Smooth muscle cell (in vitro differentiated cells): Measurements from ENCODE around the gene PPA1. TPM values are rescaled to one million over a fixed set of nuclear protein-coding genes. Genes with fewer than 3 reads are reported as not detected.
"Not testable (repeated sequence)": the region's sequence is repeated elsewhere in the genome, so short reads cannot be mapped to it uniquely, and the experiment has no call there.

Experiments used
- DNase-seq: peaks from one replicate; lab custom pipeline; 2025; ENCODE audit not compliant: unreplicated experiment; lab: John Stamatoyannopoulos, UW
- H2AFZ ChIP-seq: fragments of 200-600 bp; sonication (generic); 2 replicates; pipeline ENCODE4 v1.6.0; 2016; ENCODE audit warnings: antibody characterized with exemption, low read depth, mild to moderate bottlenecking
- H3F3A ChIP-seq: fragments of 200-600 bp; sonication (generic); 2 replicates; pipeline ENCODE4 v1.6.0; 2017; ENCODE audit warnings: antibody characterized with exemption, low read depth
- H3K27ac ChIP-seq: fragments of 200-600 bp; sonication (generic); 2 replicates; pipeline ENCODE4 v1.5.1; 2016; ENCODE audit warnings: low read depth, mild to moderate bottlenecking
- H3K27me3 ChIP-seq: fragments of 200-600 bp; sonication (generic); 2 replicates; pipeline ENCODE4 v1.6.1; 2016; ENCODE audit warnings: low read depth, mild to moderate bottlenecking
- H3K36me3 ChIP-seq: fragments of 200-600 bp; sonication (generic); 2 replicates; pipeline ENCODE4 v1.5.1; 2016; ENCODE audit warnings: low read depth
- H3K4me1 ChIP-seq: fragments of 200-600 bp; sonication (generic); 2 replicates; pipeline ENCODE4 v1.5.1; 2016; ENCODE audit warnings: low read depth
- H3K4me2 ChIP-seq: fragments of 200-600 bp; sonication (generic); 2 replicates; pipeline ENCODE4 v1.6.0; 2016; ENCODE audit warnings: mild to moderate bottlenecking
- H3K4me3 ChIP-seq: fragments of 200-600 bp; sonication (generic); 2 replicates; pipeline ENCODE4 v1.5.1; 2016; ENCODE audit warnings: mild to moderate bottlenecking
- H3K79me2 ChIP-seq: fragments of 200-600 bp; sonication (generic); 2 replicates; pipeline ENCODE4 v1.6.0; 2016; ENCODE audit warnings: low read depth, mild to moderate bottlenecking
- H3K9ac ChIP-seq: fragments of 200-600 bp; sonication (generic); 2 replicates; pipeline ENCODE4 v1.6.0; 2016; ENCODE audit warnings: low read depth
- H3K9me3 ChIP-seq: fragments of 200-600 bp; sonication (generic); replicated peaks from 2 replicates; pipeline ENCODE4 v1.5.1; 2016; ENCODE audit warnings: low read depth
- H4K20me1 ChIP-seq: fragments of 200-600 bp; sonication (generic); 2 replicates; pipeline ENCODE4 v1.6.0; 2016; ENCODE audit warnings: low read depth
- CTCF ChIP-seq: fragments of 200-600 bp; sonication (generic); IDR thresholded peaks from 2 replicates; pipeline ENCODE4 v1.5.1; 2017; ENCODE audit warnings: borderline replicate concordance, mild to moderate bottlenecking, antibody characterized with exemption; ENCODE audit not compliant: insufficient read depth, poor library complexity, severe bottlenecking
- whole genome bisulfite sequencing: methylation state at CpG from one replicate; pipeline ENCODE4 v1.1.7; 2016; ENCODE audit warnings: low lambda C conversion rate; 5-methylcytosine and 5-hydroxymethylcytosine counted together
- polyA plus RNA-seq: library from polyadenylated mRNA; unstranded; fragments of >200 nt; fragmentation: Nextera tagmentation; extraction: Ambion mirVana; gene quantifications from 2 replicates; pipeline ENCODE4 v1.2.1, GENCODE V29; 2016
- total RNA-seq: library from RNA; depleted of rRNA; stranded (reverse); fragments of >200 nt; gene quantifications from 2 replicates; pipeline ENCODE4 v1.2.3, GENCODE V29; 2014

PPA1 gene
- total and polyA plus RNA-seq, 2 experiments from 2014 or later: 38.1 to 58.4 TPM

- Histone ChIP-seq H3K9me3 (no peaks in the 10 kb centered on the region), H3K4me3 (no peak overlapping the region), H3K9ac (no peak overlapping the region), H3K4me1 (no peaks in the 10 kb centered on the region), H3K27me3 (peaks cover 27% of the 10 kb centered on the region), H2AFZ (no peak overlapping the region), H4K20me1 (no peaks in the 10 kb centered on the region), H3K36me3 (no peaks in the 10 kb centered on the region), H3K4me2 (no peak overlapping the region), H3F3A (no peaks in the 10 kb centered on the region), H3K27ac (no peak overlapping the region), H3K79me2 (no peaks in the 10 kb centered on the region)
- DNase-seq: no peak
- no peak for TF ChIP-seq CTCF
- 79% methylated on average over 5 of the region's 5 CpGs for WGBS
These were observed 47.1 kb downstream of the PPA1 start for GRCh38 chr10:70186090-70186489.

GRCh38 chr10:70183304-70183703 is 49.9 kb downstream of the PPA1 start:
- Histone ChIP-seq H4K20me1 (no peaks in the 10 kb centered on the region), H3K4me1 (no peaks in the 10 kb centered on the region), H3K4me2 (no peak overlapping the region), H3K4me3 (no peak overlapping the region), H3K27me3 (peaks cover 27% of the 10 kb centered on the region), H3K9ac (no peak overlapping the region), H3K27ac (no peak overlapping the region), H3K9me3 (no peaks in the 10 kb centered on the region), H2AFZ (no peak overlapping the region), H3K36me3 (no peaks in the 10 kb centered on the region), H3K79me2 (no peaks in the 10 kb centered on the region), H3F3A (no peaks in the 10 kb centered on the region)
- WGBS: 77% methylated on average over 2 of the region's 2 CpGs
- DNase-seq: no peak
- TF ChIP-seq CTCF: no peak

GRCh38 chr10:70179209-70179608 is 54.0 kb downstream of the PPA1 start:
- H3F3A ChIP-seq, DNase-seq, H3K79me2 ChIP-seq, H3K4me1 ChIP-seq, H4K20me1 ChIP-seq, H3K4me3 ChIP-seq, H2AFZ ChIP-seq, H3K9ac ChIP-seq, H3K4me2 ChIP-seq, H3K27ac ChIP-seq, H3K9me3 ChIP-seq, H3K36me3 ChIP-seq: not testable (repeated sequence)
- peaks cover 18% of the 10 kb centered on the region for H3K27me3 ChIP-seq
- 97% methylated on average over 8 of the region's 8 CpGs for WGBS

- H3K27me3 ChIP-seq: peaks cover 10% of the 10 kb centered on the region
- H2AFZ ChIP-seq: no peak overlapping the region
- H3K9me3 ChIP-seq: no peaks in the 10 kb centered on the region
- no peaks in the 10 kb centered on the region for H3K79me2 ChIP-seq
- H3K4me1 ChIP-seq: no peaks in the 10 kb centered on the region
- H3K4me2 ChIP-seq: no peak overlapping the region
- no peak for DNase-seq
- WGBS: 82% methylated on average over 4 of the region's 4 CpGs
- no peaks in the 10 kb centered on the region for H3K36me3 ChIP-seq
- no peaks in the 10 kb centered on the region for H3F3A ChIP-seq
- H3K9ac ChIP-seq: no peak overlapping the region
- TF ChIP-seq CTCF: no peak
- H4K20me1 ChIP-seq: no peaks in the 10 kb centered on the region
- no peak overlapping the region for H3K4me3 ChIP-seq
- H3K27ac ChIP-seq: no peak overlapping the region
These were observed 55.0 kb downstream of the PPA1 start for GRCh38 chr10:70178139-70178725.
